HEK293 (cell line): Measurements from ENCODE around the gene LRRC8D.
A peak's percentile ranks its signal among the peaks of the same experiment; 100 is the strongest.

Experiments used
- EGR2 ChIP-seq: fragments of 450-650 bp; formaldehyde crosslinking; IDR thresholded peaks from 2 replicates; pipeline ENCODE4 v1.5.1; 2016; ENCODE audit warnings: low read depth, missing biosample characterization, missing genetic modification characterization
- GLI2 ChIP-seq: fragments of 450-650 bp; formaldehyde crosslinking; IDR thresholded peaks from 2 replicates; pipeline ENCODE4; 2017; ENCODE audit warnings: missing biosample characterization, missing genetic modification characterization, low read depth, borderline replicate concordance
- GLIS1 ChIP-seq: fragments of 450-650 bp; formaldehyde crosslinking; IDR thresholded peaks from 2 replicates; pipeline ENCODE4 v1.5.1; 2016; ENCODE audit warnings: missing biosample characterization, missing genetic modification characterization
- HOXC10 ChIP-seq: sonication (generic); formaldehyde crosslinking; IDR thresholded peaks from 2 replicates; pipeline ENCODE4 v1.8.1; 2023; ENCODE audit warnings: mild to moderate bottlenecking, missing genetic modification reagents
- KLF10 ChIP-seq: fragments of 450-650 bp; IDR thresholded peaks from 2 replicates; pipeline ENCODE4 v1.5.1; 2018; ENCODE audit warnings: missing biosample characterization, mild to moderate bottlenecking, missing genetic modification characterization
- SP7 ChIP-seq: fragments of 450-650 bp; formaldehyde crosslinking; IDR thresholded peaks from 2 replicates; pipeline ENCODE4 v1.5.1; 2016; ENCODE audit warnings: missing biosample characterization, missing genetic modification characterization
- TRIM28 ChIP-seq: IDR thresholded peaks from 2 replicates; pipeline ENCODE4 v1.6.1; 2011; ENCODE audit warnings: low read length, control low read depth, borderline replicate concordance
- ZBTB1 ChIP-seq: fragments of 450-650 bp; formaldehyde crosslinking; IDR thresholded peaks from 2 replicates; pipeline ENCODE4 v1.5.1; 2016; ENCODE audit warnings: missing biosample characterization, missing genetic modification characterization
- ZBTB21 ChIP-seq: fragments of 450-650 bp; formaldehyde crosslinking; IDR thresholded peaks from 2 replicates; pipeline ENCODE4 v1.5.1; 2017; ENCODE audit warnings: missing biosample characterization, missing genetic modification characterization
- ZFP37 ChIP-seq: fragments of 450-650 bp; formaldehyde crosslinking; IDR thresholded peaks from 2 replicates; pipeline ENCODE4 v1.5.1; 2016; ENCODE audit warnings: missing biosample characterization, missing genetic modification characterization
- ZFP69B ChIP-seq: fragments of 450-650 bp; formaldehyde crosslinking; IDR thresholded peaks from 2 replicates; pipeline ENCODE4 v1.5.1; 2016; ENCODE audit warnings: missing biosample characterization, missing genetic modification characterization
- ZNF133 ChIP-seq: fragments of 450-650 bp; formaldehyde crosslinking; IDR thresholded peaks from 2 replicates; pipeline ENCODE4 v1.5.1; 2016; ENCODE audit warnings: missing biosample characterization, missing genetic modification characterization
- ZNF140 ChIP-seq: fragments of 450-650 bp; formaldehyde crosslinking; IDR thresholded peaks from 2 replicates; pipeline ENCODE4 v1.5.1; 2016; ENCODE audit warnings: missing biosample characterization, missing genetic modification characterization
- ZNF146 ChIP-seq: fragments of 450-650 bp; formaldehyde crosslinking; IDR thresholded peaks from 2 replicates; pipeline ENCODE4 v1.5.1; 2016; ENCODE audit warnings: missing biosample characterization, missing genetic modification characterization
- ZNF157 ChIP-seq: fragments of 450-650 bp; formaldehyde crosslinking; IDR thresholded peaks from 2 replicates; pipeline ENCODE4 v1.5.1; 2016; ENCODE audit warnings: missing biosample characterization, missing genetic modification characterization
- ZNF16 ChIP-seq: fragments of 450-650 bp; formaldehyde crosslinking; IDR thresholded peaks from 2 replicates; pipeline ENCODE4 v1.5.1; 2016; ENCODE audit warnings: low read depth, missing biosample characterization, missing genetic modification characterization
- ZNF19 ChIP-seq: fragments of 450-650 bp; formaldehyde crosslinking; IDR thresholded peaks from 2 replicates; pipeline ENCODE4; 2016; ENCODE audit warnings: missing biosample characterization, missing genetic modification characterization, low read depth
- ZNF211 ChIP-seq: fragments of 450-650 bp; formaldehyde crosslinking; IDR thresholded peaks from 2 replicates; pipeline ENCODE4 v1.5.1; 2016; ENCODE audit warnings: low read depth, missing biosample characterization, missing genetic modification characterization
- ZNF214 ChIP-seq: fragments of 450-650 bp; formaldehyde crosslinking; IDR thresholded peaks from 2 replicates; pipeline ENCODE4 v1.5.1; 2017; ENCODE audit warnings: missing biosample characterization, mild to moderate bottlenecking, missing genetic modification characterization, borderline replicate concordance
- ZNF248 ChIP-seq: fragments of 450-650 bp; formaldehyde crosslinking; IDR thresholded peaks from 2 replicates; pipeline ENCODE4 v1.5.1; 2017; ENCODE audit warnings: missing biosample characterization, missing genetic modification characterization
- ZNF324 ChIP-seq: fragments of 450-650 bp; formaldehyde crosslinking; IDR thresholded peaks from 2 replicates; pipeline ENCODE4 v1.5.1; 2016; ENCODE audit warnings: missing biosample characterization, missing genetic modification characterization
- ZNF416 ChIP-seq: fragments of 450-650 bp; formaldehyde crosslinking; IDR thresholded peaks from 2 replicates; pipeline ENCODE4 v1.5.1; 2016; ENCODE audit warnings: missing biosample characterization, missing genetic modification characterization
- ZNF433 ChIP-seq: fragments of 450-650 bp; formaldehyde crosslinking; IDR thresholded peaks from 2 replicates; pipeline ENCODE4 v1.5.1; 2016; ENCODE audit warnings: missing biosample characterization, missing genetic modification characterization, low read depth
- ZNF501 ChIP-seq: fragments of 450-650 bp; formaldehyde crosslinking; IDR thresholded peaks from 2 replicates; pipeline ENCODE4 v1.5.1; 2016; ENCODE audit warnings: missing biosample characterization, missing genetic modification characterization
- ZNF549 ChIP-seq: fragments of 450-650 bp; IDR thresholded peaks from 2 replicates; pipeline ENCODE4 v1.5.1; 2018; ENCODE audit warnings: missing biosample characterization, missing genetic modification characterization, mild to moderate bottlenecking, inconsistent platforms, moderate library complexity
- ZNF664 ChIP-seq: fragments of 450-650 bp; formaldehyde crosslinking; IDR thresholded peaks from 2 replicates; pipeline ENCODE4 v1.5.1; 2016; ENCODE audit warnings: missing biosample characterization, missing genetic modification characterization
- ZNF747 ChIP-seq: fragments of 450-650 bp; formaldehyde crosslinking; IDR thresholded peaks from 2 replicates; pipeline ENCODE4 v1.5.1; 2016; ENCODE audit warnings: missing biosample characterization, missing genetic modification characterization
- ZNF768 ChIP-seq: fragments of 450-650 bp; formaldehyde crosslinking; IDR thresholded peaks from 2 replicates; pipeline ENCODE4 v1.5.1; 2018; ENCODE audit warnings: missing biosample characterization, mild to moderate bottlenecking, missing genetic modification characterization
- ZSCAN30 ChIP-seq: fragments of 450-650 bp; IDR thresholded peaks from 2 replicates; pipeline ENCODE4 v1.5.1; 2018; ENCODE audit warnings: missing biosample characterization, mild to moderate bottlenecking, missing genetic modification characterization, moderate library complexity
- TF ChIP-seq, protein P1 (sequence below): fragments of 450-650 bp; formaldehyde crosslinking; IDR thresholded peaks from 2 replicates; pipeline ENCODE4 v1.5.1; 2016; ENCODE audit warnings: missing biosample characterization, missing genetic modification characterization
- TF ChIP-seq, protein P2 (sequence below): fragments of 450-650 bp; formaldehyde crosslinking; IDR thresholded peaks from 2 replicates; pipeline ENCODE4 v1.5.1; 2016; ENCODE audit warnings: missing biosample characterization, missing genetic modification characterization
- TF ChIP-seq, protein P3 (sequence below): fragments of 450-650 bp; IDR thresholded peaks from 2 replicates; pipeline ENCODE4 v1.5.1; 2018; ENCODE audit warnings: missing biosample characterization, mild to moderate bottlenecking, missing genetic modification characterization
- TF ChIP-seq, protein P4 (sequence below): fragments of 450-650 bp; formaldehyde crosslinking; IDR thresholded peaks from 2 replicates; pipeline ENCODE4 v1.5.1; 2016; ENCODE audit warnings: missing biosample characterization, missing genetic modification characterization
- TF ChIP-seq, protein P5 (sequence below): fragments of 450-650 bp; formaldehyde crosslinking; IDR thresholded peaks from 2 replicates; pipeline ENCODE4 v1.5.1; 2016; ENCODE audit warnings: missing biosample characterization, missing genetic modification characterization
- TF ChIP-seq, protein P6 (sequence below): fragments of 450-650 bp; IDR thresholded peaks from 2 replicates; pipeline ENCODE4 v1.5.1; 2018; ENCODE audit warnings: missing biosample characterization, missing genetic modification characterization

LRRC8D gene

DNA sequence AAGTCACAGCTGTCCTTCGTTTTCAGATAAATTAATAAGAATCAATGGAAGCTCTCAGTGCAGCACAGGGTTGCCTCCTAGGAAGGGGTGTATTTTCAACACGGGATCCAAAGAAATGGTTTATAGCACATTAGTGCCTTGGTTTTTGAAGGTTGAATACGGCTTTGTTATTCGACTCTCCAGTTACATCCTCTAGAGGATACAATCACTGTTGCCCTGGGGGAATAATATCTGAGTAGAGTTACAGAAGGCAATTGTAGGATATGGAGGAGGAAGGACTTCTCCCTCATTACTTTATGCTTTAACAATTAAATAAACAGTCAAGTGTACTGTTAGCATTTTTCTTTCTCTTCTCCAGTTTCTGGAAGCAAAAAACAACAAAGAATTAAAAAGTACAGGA, 159.8 kb downstream of the LRRC8D start (continued):
- TF ChIP-seq SP7 (tag by site-specific recombination) (0 out of 2 replicates have a peak, but pooled peaks have one; percentile 13), ZBTB1 (tag by site-specific recombination) (no peak), ZNF433 (no peak), ZNF140 (no peak), ZNF19 (tag by site-specific recombination) (no peak), ZNF501 (no peak), ZNF549 (tag by site-specific recombination) (no peak), GLIS1 (tag by site-specific recombination) (no peak), ZNF248 (tag by site-specific recombination) (no peak), ZNF146 (tag by site-specific recombination) (no peak), ZSCAN30 (tag by site-specific recombination) (0 out of 2 replicates have a peak, but pooled peaks have one; percentile 39), EGR2 (tag by site-specific recombination) (no peak), ZNF211 (tag by site-specific recombination) (no peak), ZFP69B (tag by site-specific recombination) (no peak), ZNF214 (tag by site-specific recombination) (no peak), ZFP37 (tag by site-specific recombination) (no peak), ZNF16 (tag by site-specific recombination) (no peak), GLI2 (tag by site-specific recombination) (no peak), ZNF416 (no peak), ZNF747 (tag by site-specific recombination) (no peak), ZBTB21 (no peak), ZNF324 (no peak), ZNF157 (no peak), TRIM28 (0 out of 2 replicates have a peak, but pooled peaks have one; percentile 35), ZNF664 (tag by site-specific recombination) (no peak), ZNF133 (tag by site-specific recombination) (no peak), KLF10 (tag by site-specific recombination) (0 out of 2 replicates have a peak, but pooled peaks have one; percentile 36), ZNF768 (no peak), HOXC10 (no peak)
- TF ChIP-seq, protein P1, sequence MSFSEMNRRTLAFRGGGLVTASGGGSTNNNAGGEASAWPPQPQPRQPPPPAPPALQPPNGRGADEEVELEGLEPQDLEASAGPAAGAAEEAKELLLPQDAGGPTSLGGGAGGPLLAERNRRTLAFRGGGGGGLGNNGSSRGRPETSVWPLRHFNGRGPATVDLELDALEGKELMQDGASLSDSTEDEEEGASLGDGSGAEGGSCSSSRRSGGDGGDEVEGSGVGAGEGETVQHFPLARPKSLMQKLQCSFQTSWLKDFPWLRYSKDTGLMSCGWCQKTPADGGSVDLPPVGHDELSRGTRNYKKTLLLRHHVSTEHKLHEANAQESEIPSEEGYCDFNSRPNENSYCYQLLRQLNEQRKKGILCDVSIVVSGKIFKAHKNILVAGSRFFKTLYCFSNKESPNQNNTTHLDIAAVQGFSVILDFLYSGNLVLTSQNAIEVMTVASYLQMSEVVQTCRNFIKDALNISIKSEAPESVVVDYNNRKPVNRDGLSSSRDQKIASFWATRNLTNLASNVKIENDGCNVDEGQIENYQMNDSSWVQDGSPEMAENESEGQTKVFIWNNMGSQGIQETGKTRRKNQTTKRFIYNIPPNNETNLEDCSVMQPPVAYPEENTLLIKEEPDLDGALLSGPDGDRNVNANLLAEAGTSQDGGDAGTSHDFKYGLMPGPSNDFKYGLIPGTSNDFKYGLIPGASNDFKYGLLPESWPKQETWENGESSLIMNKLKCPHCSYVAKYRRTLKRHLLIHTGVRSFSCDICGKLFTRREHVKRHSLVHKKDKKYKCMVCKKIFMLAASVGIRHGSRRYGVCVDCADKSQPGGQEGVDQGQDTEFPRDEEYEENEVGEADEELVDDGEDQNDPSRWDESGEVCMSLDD (tag by site-specific recombination) = no peak
- TF ChIP-seq, protein P2, sequence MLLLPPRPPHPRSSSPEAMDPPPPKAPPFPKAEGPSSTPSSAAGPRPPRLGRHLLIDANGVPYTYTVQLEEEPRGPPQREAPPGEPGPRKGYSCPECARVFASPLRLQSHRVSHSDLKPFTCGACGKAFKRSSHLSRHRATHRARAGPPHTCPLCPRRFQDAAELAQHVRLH (tag by site-specific recombination) = no peak
- TF ChIP-seq, protein P3, sequence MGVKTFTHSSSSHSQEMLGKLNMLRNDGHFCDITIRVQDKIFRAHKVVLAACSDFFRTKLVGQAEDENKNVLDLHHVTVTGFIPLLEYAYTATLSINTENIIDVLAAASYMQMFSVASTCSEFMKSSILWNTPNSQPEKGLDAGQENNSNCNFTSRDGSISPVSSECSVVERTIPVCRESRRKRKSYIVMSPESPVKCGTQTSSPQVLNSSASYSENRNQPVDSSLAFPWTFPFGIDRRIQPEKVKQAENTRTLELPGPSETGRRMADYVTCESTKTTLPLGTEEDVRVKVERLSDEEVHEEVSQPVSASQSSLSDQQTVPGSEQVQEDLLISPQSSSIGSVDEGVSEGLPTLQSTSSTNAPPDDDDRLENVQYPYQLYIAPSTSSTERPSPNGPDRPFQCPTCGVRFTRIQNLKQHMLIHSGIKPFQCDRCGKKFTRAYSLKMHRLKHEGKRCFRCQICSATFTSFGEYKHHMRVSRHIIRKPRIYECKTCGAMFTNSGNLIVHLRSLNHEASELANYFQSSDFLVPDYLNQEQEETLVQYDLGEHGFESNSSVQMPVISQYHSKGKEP (tag by site-specific recombination) = no peak
- TF ChIP-seq, protein P4, sequence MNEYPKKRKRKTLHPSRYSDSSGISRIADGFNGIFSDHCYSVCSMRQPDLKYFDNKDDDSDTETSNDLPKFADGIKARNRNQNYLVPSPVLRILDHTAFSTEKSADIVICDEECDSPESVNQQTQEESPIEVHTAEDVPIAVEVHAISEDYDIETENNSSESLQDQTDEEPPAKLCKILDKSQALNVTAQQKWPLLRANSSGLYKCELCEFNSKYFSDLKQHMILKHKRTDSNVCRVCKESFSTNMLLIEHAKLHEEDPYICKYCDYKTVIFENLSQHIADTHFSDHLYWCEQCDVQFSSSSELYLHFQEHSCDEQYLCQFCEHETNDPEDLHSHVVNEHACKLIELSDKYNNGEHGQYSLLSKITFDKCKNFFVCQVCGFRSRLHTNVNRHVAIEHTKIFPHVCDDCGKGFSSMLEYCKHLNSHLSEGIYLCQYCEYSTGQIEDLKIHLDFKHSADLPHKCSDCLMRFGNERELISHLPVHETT (tag by site-specific recombination) = no peak
- TF ChIP-seq, protein P5, sequence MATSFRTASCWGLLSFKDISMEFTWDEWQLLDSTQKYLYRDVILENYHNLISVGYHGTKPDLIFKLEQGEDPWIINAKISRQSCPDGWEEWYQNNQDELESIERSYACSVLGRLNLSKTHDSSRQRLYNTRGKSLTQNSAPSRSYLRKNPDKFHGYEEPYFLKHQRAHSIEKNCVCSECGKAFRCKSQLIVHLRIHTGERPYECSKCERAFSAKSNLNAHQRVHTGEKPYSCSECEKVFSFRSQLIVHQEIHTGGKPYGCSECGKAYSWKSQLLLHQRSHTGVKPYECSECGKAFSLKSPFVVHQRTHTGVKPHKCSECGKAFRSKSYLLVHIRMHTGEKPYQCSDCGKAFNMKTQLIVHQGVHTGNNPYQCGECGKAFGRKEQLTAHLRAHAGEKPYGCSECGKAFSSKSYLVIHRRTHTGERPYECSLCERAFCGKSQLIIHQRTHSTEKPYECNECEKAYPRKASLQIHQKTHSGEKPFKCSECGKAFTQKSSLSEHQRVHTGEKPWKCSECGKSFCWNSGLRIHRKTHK (tag by site-specific recombination) = no peak
- TF ChIP-seq, protein P6, sequence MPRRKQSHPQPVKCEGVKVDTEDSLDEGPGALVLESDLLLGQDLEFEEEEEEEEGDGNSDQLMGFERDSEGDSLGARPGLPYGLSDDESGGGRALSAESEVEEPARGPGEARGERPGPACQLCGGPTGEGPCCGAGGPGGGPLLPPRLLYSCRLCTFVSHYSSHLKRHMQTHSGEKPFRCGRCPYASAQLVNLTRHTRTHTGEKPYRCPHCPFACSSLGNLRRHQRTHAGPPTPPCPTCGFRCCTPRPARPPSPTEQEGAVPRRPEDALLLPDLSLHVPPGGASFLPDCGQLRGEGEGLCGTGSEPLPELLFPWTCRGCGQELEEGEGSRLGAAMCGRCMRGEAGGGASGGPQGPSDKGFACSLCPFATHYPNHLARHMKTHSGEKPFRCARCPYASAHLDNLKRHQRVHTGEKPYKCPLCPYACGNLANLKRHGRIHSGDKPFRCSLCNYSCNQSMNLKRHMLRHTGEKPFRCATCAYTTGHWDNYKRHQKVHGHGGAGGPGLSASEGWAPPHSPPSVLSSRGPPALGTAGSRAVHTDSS (tag by site-specific recombination) = no peak; the same call in 1 of the 2 replicates
